ENCODE measurements around the gene LDHAL6B.

Gene LDHAL6B

GRCh38 chr15:59218710-59219109 is 12.1 kb downstream of the LDHAL6B start:
- no peak for DNase-seq (ENCODE audit: low read depth)

DNA sequence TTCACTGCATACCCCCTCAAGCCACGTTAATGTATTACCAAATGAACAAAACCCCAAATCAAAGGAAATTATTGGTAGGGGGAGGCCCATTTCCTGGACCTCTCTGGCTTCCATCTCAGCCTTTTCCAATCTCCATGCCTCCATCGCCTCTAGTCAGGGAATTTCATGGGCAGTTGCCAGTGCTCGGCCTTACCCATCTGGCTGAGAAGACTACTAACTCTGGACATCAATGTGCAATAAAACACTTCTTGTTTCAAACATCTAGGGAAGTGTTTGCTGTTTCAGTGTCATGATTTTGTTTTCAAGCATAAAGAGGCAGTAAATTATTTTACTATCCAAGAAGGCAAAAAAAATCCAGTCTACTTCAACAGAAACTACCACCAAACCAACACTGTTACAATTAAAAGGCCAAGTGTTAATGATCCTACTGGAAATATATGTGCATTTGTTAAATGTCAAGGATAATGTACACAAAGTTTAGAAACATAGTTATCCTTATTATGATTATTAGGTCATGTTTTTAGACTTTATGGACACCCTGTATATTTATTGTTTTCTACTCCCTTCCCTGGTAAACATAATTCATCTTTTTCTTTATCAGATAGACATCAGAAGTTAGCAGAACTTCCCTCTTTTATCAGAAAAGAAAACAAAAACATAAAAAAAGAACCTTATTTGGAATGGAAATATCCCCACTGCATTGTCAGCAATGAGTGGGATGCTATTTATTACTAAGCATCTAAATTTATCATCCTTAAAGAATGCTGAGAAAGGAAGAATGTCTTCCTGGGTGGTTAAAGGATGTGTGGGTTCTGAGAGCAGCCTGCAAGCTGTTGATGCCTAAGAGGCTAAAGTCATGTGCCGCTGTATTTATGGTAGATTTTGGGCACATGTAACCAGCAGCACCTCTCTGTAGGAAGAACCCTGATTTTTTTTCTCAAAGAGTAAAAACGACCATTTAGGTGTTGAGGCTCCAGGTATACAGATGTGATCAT is 15.2 kb downstream of the LDHAL6B start:
- no peak for DNase-seq (ENCODE audit: low read depth)

DNA sequence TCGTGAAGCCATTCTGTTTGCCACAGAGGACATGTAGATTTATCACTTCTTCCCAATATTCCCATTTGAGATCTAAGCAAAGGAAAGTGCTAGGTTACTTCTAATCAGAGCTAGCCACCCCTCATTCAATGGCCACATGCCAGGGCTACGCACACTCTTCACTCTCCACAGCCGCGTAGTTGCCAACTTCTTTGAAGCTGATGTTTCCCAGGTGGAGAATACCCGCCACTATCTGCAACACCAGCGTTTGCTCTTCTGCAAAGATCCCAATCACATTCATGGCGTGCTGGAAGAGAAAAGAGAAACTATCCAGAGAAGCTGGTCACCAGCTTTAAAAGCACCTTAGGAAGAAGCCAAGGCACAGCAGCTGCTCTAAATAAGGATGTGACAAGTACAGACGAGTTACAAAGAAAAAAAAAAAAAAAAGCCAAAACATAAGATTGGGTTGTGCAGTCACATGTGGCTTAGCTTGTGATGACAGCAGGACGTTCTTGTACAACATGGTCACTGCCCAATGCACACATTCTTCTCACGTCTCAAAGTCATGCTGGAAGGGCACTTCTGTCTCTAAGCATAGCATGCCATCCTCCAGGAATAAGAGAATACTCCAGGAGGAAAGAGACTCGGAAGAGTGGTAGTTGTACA is 16.4 kb downstream of the LDHAL6B start:
- DNase-seq (ENCODE audit: low read depth), result no peak

GRCh38 chr15:59223736-59224135 is 17.1 kb downstream of the LDHAL6B start:
- no peak for DNase-seq (ENCODE audit: low read depth)

DNA sequence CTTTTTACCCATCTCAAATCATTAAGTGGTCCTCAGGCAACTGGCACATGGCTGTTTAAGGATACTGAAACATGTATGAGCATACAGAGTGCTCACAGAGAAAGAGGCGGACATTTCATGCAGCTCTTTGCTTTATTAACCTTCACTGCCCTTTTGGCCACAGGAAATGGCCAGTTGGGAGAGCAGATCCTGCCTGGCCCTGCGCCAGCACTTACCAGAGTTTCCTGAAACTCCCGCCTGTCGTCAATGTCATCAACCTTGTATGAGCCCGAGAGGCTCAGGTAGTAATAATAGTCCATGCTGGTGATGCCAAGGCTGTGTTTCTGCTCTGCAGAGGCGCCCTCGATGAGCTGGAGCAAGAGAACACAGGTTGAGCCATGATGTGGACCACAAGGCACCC is 17.8 kb downstream of the LDHAL6B start:
- DNase-seq (ENCODE audit: low read depth), result no peak

DNA sequence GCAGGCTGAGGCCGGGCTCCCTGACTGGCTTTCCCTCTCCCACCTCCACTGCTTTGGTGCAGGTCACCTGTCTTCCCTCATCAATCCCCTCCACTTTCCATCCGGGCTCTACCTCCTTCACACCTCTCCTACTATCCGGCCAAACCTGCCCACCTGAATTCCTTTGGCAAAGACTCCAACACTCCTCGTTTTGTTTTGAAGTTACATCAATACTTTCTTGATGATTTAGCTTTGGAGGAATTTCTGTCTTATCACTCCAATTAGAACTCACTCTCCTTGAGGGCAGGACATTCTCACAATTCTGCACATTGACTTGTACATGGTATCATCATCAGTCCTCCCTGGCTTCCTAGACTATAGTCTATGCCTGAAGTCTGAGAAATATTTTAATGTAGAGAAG is 20.4 kb downstream of the LDHAL6B start:
- DNase-seq (ENCODE audit: low read depth), result no peak

DNA sequence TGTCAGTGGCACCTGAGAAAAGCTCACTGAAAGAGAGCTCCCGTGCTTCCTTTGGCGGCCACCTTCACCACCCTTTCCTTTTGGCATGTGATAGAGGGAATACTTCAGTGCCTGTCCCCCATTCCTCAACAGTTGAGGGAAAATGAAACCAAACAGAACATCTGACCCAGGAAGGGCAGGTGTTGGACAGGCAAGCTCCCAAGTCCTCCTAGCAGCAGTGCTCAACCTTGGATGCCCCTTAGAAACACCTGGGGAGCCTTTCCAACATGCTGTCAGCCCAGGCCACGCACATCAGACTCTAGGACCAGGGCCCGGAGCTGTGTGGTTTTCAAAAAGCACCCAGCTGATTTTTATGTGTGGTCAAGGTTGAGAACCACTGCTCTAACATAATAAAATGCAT is 22.4 kb downstream of the LDHAL6B start:
- no peak for DNase-seq (ENCODE audit: low read depth)

DNA sequence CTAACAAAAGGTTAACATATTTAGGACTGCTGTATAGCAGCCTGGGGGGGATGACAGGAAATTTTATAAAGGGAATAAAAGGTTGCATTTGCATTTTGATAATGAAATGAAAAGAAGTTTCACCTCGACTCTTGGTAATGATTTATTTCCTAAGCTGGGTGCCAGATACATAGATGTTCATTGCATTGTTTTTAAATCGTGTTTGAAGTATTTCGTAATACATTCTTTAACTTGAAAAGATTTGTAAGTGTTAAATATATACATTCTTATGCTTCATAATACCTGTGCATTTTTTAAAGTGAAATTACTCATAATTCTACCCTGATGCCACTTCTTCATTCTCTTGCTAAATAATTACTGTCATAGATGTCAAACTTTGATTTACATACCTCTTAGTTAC is 22.8 kb downstream of the LDHAL6B start:
- no peak for DNase-seq (ENCODE audit: low read depth)

- no peak for DNase-seq (ENCODE audit: low read depth)
Measured at GRCh38 chr15:59230531-59231055, 23.9 kb downstream of the LDHAL6B start.

GRCh38 chr15:59232476-59232875 is 25.8 kb downstream of the LDHAL6B start:
- no peak for DNase-seq (ENCODE audit: low read depth)

- DNase-seq (ENCODE audit: low read depth), result no peak
Measured at GRCh38 chr15:59236394-59236793, 29.8 kb downstream of the LDHAL6B start.

- DNase-seq (ENCODE audit: low read depth), result no peak
Measured at GRCh38 chr15:59237119-59237855, 30.6 kb downstream of the LDHAL6B start.

DNA sequence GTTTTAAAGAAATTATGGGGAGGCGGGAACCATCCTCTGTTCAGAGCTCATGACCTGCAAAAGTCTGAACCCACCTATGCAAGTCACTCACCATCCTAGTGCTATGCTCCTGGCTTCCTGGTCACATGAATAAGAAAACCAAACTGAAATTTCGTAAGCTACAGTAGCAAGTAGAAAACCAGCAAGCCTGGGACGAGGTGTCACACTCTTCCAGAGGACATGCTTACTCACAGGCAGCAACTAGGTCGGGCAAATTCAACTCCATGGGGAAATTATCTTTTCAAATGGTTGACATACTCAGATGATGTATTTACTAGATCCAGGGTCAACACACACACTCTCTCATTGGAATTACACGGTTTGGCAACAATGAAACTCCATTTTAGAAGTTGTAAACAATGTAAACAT is 31.3 kb downstream of the LDHAL6B start:
- DNase-seq (ENCODE audit: low read depth), result no peak

GRCh38 chr15:59240036-59240435 is 33.4 kb downstream of the LDHAL6B start:
- no peak for DNase-seq (ENCODE audit: low read depth)

DNA sequence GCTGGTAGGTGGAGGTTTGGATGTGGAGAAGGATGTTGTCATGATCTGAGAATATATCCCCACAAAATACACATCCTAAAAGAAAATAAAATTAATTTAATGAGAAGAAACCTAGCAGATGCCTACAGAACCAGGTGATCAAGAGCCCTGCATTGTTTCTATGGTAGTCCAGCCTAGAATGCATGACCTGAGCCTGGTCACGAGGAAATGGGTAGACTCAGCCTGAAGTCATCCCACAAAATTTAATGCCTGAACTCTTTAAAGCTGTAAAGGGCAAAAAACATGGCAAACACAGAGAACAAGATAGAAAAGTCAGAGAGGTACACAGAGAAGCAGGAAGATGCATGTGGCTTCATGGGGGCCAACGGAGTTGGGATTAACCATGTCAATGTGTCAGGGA is 36.0 kb downstream of the LDHAL6B start:
- DNase-seq (ENCODE audit: low read depth), result no peak

DNA sequence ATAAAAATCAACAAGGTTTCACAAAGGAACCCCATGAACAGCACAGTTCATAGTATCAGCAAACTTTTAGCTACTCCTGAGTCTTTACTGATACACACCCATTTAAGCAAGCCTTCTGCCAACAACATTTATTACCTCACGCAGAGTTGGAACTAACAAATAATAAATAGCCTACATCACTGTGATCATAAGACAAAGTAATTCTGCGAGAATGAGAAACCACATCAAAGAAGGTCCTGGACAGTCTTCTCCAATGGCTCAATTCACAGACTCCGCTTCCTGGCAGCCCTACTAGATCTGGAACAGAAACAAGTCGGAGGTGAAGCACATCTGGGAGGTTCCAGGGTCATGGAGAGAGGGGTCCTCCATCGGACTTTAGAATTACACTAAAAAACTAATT is 37.0 kb downstream of the LDHAL6B start:
- DNase-seq (ENCODE audit: low read depth), result no peak

GRCh38 chr15:59244337-59244736 is 37.7 kb downstream of the LDHAL6B start:
- DNase-seq (ENCODE audit: low read depth), result no peak

DNA sequence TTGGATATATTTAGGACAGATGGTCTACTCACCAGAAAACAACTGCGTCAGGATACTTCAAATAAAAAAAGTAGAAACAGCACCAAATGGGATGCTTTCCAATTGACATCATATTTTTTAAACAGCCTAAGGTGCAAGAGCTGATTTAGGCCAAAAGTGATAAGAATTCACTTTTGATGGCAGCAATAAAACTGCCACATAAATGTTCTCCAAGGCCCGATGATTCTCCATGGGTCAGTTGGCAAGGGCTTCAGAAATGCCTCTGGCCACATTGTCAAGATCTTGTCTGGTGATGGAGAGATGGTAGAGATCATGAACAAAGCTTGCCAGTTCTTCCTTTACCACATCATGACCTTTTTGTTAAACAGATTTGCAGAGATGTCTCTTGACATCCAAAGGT is 38.9 kb downstream of the LDHAL6B start:
- no peak for DNase-seq (ENCODE audit: low read depth)

- peak; percentile 6 for DNase-seq (ENCODE audit: low read depth)
Measured at GRCh38 chr15:59247364-59247763, 40.7 kb downstream of the LDHAL6B start.

- DNase-seq (ENCODE audit: low read depth), result no peak
Measured at GRCh38 chr15:59249816-59250215, 43.2 kb downstream of the LDHAL6B start.

GRCh38 chr15:59250249-59250648 is 43.6 kb downstream of the LDHAL6B start:
- DNase-seq (ENCODE audit: low read depth), result no peak
